Activated naive CD8-positive, alpha-beta T cell treated with anti-CD3 and anti-CD28 coated beads for 36 hours (primary cell): ENCODE measurements around the gene FBLN2. TPM values are rescaled to one million over a fixed set of nuclear protein-coding genes. Genes with fewer than 3 reads are reported as not detected.

Experiments used
- DNase-seq: peaks from one replicate; pipeline ENCODE4 v3.0.0; 2021
- H3K27ac Mint-ChIP-seq: one replicate; pipeline ENCODE4 v1.8.0; 2022; ENCODE audit warnings: mild to moderate bottlenecking, moderate library complexity, mixed read lengths
- H3K27me3 Mint-ChIP-seq: one replicate; pipeline ENCODE4 v1.8.0; 2022; ENCODE audit warnings: mild to moderate bottlenecking, mixed read lengths
- H3K36me3 Mint-ChIP-seq: one replicate; pipeline ENCODE4 v1.8.0; 2021; ENCODE audit warnings: mild to moderate bottlenecking, mixed read lengths
- H3K4me1 Mint-ChIP-seq: one replicate; pipeline ENCODE4 v1.8.0; 2021; ENCODE audit warnings: mixed read lengths
- H3K4me3 Mint-ChIP-seq: one replicate; pipeline ENCODE4 v1.8.0; 2022; ENCODE audit warnings: mild to moderate bottlenecking, moderate library complexity, mixed read lengths
- H3K9me3 Mint-ChIP-seq: one replicate; pipeline ENCODE4 v1.8.0; 2022; ENCODE audit warnings: mixed read lengths
- total RNA-seq, 2 experiments: library from RNA; stranded (reverse); gene quantifications; one replicate each; pipeline ENCODE4 v1.2.3, GENCODE V29; 2021

Gene FBLN2
- total RNA-seq, 2 experiments from 2014 or later: 1.9 to 3.1 TPM

DNA sequence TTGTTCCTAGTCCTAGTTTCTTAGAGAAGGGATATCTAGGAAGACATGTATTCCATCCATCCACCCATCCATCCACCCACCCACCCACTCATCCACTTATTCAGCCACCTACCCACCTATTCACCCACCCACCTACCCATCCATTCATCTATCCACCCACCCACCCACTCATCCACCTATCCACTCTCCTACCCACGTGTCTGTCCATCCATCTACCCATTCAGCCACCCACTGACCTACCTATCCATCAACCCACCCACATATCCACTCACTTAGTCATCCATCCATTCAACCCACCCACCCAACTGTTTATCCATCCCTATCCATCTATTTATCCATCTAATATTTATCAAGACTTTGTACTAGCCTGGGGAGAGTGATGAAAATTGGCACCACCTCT is 120.5 kb downstream of the FBLN2 start:
- Mint-ChIP-seq H3K9me3 (no peaks in the 10 kb centered on the region), H3K27me3 (no peaks in the 10 kb centered on the region), H3K27ac (no peak overlapping the region), H3K36me3 (no peaks in the 10 kb centered on the region), H3K4me1 (no peaks in the 10 kb centered on the region), H3K4me3 (no peak overlapping the region)
- no peak for DNase-seq

DNA sequence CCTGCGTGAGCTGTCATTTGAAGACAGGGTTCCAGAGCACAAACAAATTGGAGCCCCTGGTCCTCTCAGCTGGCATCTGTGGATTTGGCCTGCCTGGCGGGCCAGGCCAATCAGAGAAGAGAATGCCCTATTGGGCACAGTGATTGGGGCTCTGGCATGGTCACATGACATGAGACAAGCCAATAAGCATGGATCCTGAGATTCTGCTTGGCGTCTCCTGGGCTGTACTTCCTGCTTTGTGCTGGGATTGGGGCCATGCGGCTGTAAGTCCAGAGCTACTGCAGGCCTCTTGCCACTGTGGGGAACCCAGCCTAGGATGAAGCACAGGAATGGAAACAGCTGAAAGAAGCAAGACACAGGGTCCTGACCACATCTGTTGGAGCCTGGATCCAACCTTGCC is 121.4 kb downstream of the FBLN2 start:
- Mint-ChIP-seq H3K27ac (no peak overlapping the region), H3K9me3 (no peaks in the 10 kb centered on the region), H3K27me3 (peaks cover 2% of the 10 kb centered on the region), H3K4me1 (no peaks in the 10 kb centered on the region), H3K36me3 (no peaks in the 10 kb centered on the region), H3K4me3 (no peak overlapping the region)
- no peak for DNase-seq

DNA sequence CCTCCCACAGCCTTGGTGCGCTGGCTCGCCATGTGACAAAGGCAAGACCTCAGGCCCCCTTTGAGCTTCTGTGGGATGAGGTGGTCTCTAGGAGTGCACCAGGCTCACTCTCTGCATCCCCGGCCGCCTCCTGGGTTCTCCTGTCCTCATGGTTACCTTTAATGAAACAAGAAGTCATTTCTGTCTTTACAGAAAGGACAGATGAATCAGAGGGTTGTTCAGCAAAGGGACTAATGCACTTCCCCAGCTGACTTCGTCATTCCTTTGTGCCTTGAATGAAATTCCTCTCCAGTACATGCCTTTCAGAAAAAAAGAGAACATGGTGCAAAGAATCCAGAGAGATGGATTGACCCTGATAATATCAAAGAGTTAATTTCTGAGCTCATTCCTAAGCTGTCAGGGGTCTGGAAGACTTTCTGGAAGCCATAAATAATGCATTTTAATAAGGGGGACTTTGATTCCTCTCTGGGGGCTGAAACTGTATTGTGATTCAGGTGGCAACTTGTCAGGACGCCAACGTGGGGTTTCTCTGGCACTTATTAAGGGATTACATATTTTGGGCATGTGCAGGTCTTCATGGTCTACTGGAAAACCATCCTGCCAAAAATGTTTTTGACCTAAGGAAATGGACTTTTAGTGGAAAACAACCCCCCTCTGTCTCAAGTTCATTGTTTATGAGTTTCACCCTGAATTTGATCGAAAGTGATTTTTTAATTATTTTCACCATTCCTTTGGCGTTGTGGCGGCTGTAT is 122.7 kb downstream of the FBLN2 start:
- no peak overlapping the region for H3K4me3 Mint-ChIP-seq

DNA sequence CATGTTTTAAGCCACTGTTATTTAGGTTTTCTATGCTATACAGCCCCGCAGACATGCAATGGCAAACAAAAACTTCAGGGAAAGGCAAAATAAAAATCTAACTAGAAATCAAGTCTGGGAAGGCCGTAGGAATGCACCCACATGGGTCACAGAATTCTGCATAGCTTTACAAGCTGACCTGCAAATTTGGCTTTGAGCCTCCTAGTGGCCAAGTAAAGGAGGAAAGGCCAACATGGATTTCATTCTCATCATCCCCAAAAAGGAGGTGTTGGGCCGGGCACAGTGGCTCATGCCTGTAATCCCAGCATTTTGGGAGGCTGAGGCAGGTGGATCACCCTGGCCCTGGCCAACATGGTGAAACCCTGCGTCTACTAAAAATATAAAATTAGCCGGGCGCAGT is 124.3 kb downstream of the FBLN2 start:
- Mint-ChIP-seq H3K9me3 (no peaks in the 10 kb centered on the region), H3K27ac (no peak overlapping the region), H3K4me1 (no peaks in the 10 kb centered on the region), H3K4me3 (no peak overlapping the region), H3K36me3 (no peaks in the 10 kb centered on the region), H3K27me3 (peaks cover 5% of the 10 kb centered on the region)
- no peak for DNase-seq

More for the DNA sequence above, 122.7 kb downstream of the FBLN2 start:
- DNase-seq: no peak
- Mint-ChIP-seq H3K36me3 (no peaks in the 10 kb centered on the region), H3K27ac (no peak overlapping the region), H3K9me3 (no peaks in the 10 kb centered on the region), H3K27me3 (peaks cover 5% of the 10 kb centered on the region), H3K4me1 (no peaks in the 10 kb centered on the region)

DNA sequence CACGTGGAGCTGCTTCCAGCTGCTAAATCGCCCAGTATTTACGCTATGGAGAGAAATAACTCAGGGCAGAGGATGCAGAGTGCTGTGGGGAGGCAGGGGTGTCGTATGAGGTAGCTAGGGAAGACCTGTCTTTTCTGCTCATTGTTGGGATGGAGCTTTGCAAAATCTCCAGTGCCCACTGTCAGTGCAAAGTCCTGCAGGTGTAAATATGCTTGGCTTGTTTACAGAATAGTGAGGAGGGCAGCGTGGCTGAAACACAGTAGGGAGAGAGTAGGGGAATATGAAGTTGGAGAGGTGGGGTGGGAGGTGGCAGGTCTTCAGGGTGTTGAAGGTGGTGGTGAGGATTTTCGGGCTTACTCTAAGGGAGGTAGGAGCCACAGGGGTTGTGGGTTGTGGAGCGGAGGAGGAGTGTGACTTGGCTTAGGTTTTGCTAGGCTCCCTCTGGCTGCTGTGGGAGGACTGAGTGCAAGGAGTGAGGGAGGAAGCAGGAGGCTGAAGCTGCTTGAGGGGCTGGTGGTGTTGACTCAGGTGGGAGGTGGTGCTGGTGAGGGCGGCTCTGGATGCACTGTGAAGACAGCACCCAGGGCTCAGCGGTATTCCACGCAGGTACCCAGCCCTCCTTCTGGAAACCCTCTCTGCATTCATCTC is 125.7 kb downstream of the FBLN2 start:
- peaks cover 5% of the 10 kb centered on the region for H3K27me3 Mint-ChIP-seq
- no peak for DNase-seq
- no peak overlapping the region for H3K4me3 Mint-ChIP-seq
- H3K36me3 Mint-ChIP-seq: no peaks in the 10 kb centered on the region
- H3K9me3 Mint-ChIP-seq: no peaks in the 10 kb centered on the region
- no peaks in the 10 kb centered on the region for H3K4me1 Mint-ChIP-seq
- H3K27ac Mint-ChIP-seq: no peak overlapping the region

DNA sequence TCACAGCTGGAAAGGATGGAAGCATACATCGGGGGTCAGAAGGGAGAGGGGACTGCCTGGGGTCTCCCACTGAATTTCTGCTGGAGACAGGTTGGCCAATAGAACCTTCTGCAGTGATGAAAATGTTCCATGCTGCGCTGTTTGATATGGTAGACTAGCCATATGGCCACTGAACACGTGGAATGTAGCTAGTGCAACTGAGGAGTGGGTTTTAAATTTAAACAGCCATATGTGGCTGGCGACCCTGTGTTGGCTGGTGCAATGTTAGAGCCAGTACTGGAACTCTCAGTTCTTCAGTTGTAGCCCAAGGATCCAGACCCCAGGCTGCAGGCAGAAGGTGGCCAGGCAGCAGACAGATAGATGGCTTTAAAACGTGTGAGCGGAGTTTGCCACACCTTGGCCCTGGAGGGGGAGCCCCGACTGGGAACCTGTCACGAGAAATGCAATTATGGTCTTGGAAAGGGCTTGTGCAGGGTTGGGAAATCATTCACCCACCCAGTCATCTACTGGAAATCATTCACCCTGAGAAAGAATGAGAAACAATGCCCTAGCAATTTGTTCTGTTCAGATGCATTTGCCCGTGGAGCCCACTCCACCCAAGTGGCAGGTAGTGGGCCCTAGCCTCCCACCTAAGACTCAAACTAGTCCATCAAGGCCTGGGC is 127.6 kb downstream of the FBLN2 start:
- DNase-seq: no peak
- Mint-ChIP-seq H3K27ac (no peak overlapping the region), H3K27me3 (peaks cover 5% of the 10 kb centered on the region)

DNA sequence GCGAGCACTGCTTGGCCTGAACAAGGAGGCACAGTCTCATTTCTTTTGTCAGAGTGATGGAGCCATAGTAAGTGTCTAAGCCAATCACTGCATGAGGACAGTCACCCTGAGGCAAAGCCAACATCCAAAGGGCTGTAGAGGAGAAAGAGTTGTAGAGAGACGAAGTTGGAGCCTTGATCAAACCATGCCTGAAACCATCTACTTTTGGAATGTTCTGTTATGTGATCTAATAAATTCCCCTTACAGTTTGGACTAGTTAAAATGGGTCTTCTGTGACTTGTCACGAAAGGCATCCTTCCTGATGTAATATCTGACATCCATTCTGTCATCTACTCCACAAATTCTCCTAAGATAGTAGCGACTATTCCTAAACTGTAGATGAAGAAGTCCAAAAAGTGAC is 128.3 kb downstream of the FBLN2 start:
- Mint-ChIP-seq H3K36me3 (no peaks in the 10 kb centered on the region), H3K4me3 (no peak overlapping the region), H3K9me3 (no peaks in the 10 kb centered on the region), H3K27me3 (peaks cover 5% of the 10 kb centered on the region), H3K4me1 (no peaks in the 10 kb centered on the region), H3K27ac (no peak overlapping the region)
- no peak for DNase-seq

More for the DNA sequence above, 127.6 kb downstream of the FBLN2 start:
- no peaks in the 10 kb centered on the region for H3K36me3 Mint-ChIP-seq
- H3K4me1 Mint-ChIP-seq: no peaks in the 10 kb centered on the region
- H3K4me3 Mint-ChIP-seq: no peak overlapping the region
- H3K9me3 Mint-ChIP-seq: no peaks in the 10 kb centered on the region

DNA sequence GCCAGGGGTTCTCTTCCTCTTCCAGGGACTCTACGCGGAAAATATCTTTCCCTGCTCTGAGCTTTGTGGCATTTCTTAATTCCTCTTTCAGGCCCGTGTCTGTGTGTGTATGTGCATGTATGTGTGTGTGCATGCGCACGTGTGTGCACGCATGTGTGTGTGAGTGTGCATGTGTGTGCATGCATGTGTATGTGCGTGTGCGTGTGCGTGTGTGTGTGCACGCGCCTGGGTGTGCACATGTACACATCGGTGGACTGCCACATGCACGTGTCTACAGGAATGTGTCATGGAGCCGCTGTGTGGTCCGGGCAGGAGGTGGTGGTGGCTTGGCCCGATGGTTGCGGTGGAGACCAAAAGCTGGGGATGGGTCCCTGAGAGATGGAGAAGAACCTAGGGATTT is 133.0 kb downstream of the FBLN2 start:
- H3K36me3 Mint-ChIP-seq: no peaks in the 10 kb centered on the region
- no peak overlapping the region for H3K4me3 Mint-ChIP-seq
- no peak for DNase-seq
- peaks cover 3% of the 10 kb centered on the region for H3K27me3 Mint-ChIP-seq
- H3K27ac Mint-ChIP-seq: no peak overlapping the region
- H3K4me1 Mint-ChIP-seq: no peaks in the 10 kb centered on the region
- H3K9me3 Mint-ChIP-seq: no peaks in the 10 kb centered on the region

DNA sequence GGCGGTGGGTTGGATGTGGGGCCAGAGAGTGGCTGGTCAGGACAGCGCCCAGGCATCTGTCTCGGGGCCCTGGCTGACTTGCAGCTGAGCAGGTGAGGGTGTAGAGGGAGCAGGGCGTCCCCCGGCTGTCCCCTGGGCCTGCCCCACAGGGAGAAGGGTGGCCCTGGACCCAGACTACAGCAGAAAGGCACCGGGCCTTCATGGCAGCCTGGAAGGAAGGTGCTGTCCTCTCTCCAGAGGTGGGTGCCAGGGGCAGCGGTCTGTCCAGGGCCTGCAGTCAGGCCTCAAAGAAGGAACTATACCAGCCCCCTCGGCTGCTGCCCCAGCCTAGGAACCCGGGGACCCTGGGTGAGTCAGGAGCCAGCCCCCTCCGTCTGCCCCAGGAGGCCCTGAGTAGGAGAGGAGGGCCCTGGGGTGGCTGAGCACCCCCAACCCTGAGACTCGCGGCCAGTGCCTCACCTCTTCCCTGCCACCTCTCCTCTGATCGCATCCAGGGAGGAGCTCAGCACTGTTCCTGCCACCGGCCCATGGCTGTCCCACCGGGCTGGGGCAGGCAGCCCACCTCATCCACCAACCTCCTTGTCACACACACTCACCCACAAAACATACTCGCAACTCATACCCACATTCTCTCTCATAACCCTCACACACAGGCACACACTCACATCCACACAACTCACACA is 133.5 kb downstream of the FBLN2 start:
- H3K27me3 Mint-ChIP-seq: peaks cover 3% of the 10 kb centered on the region
- H3K36me3 Mint-ChIP-seq: no peaks in the 10 kb centered on the region
- DNase-seq: no peak
- H3K4me3 Mint-ChIP-seq: no peak overlapping the region
- H3K4me1 Mint-ChIP-seq: no peaks in the 10 kb centered on the region
- H3K9me3 Mint-ChIP-seq: no peaks in the 10 kb centered on the region
- H3K27ac Mint-ChIP-seq: no peak overlapping the region

DNA sequence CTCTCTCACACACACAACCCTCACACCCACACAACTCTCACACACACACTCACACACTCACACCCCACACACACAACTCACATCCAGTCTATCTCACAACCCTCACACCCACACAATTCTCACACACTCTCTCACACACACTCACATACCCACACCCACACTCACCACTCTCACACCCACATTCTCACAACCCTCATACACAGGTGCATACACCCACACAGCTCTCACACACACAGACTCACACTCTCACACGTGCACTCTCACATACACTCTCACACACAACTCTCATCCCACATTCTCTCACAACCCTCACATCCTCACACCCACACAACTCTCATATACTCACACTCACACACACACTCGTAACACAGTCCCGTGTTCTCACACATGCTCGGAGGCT is 134.4 kb downstream of the FBLN2 start:
- H3K36me3 Mint-ChIP-seq: no peaks in the 10 kb centered on the region
- no peak overlapping the region for H3K4me3 Mint-ChIP-seq
- no peaks in the 10 kb centered on the region for H3K9me3 Mint-ChIP-seq
- no peaks in the 10 kb centered on the region for H3K4me1 Mint-ChIP-seq
- H3K27me3 Mint-ChIP-seq: peaks cover 3% of the 10 kb centered on the region
- DNase-seq: no peak
- no peak overlapping the region for H3K27ac Mint-ChIP-seq

DNA sequence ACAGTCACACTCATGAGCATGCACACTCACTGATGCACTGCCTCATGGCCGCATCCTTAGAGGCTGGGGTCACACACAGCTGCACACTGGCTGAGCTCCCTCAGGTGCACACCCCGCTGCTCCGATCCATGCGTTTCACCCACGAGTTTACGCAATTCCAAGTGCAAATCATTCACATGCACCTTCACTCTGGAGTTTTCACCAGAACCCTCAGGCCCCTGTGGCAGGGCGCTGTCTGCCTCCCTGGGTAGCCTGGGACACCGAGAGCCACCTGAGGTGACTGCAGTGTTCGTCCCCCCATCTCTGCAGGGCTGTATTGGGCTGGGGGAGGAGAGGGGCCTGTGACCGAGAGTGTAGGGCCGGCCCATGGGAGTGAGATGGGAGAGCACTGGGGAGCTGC is 134.8 kb downstream of the FBLN2 start:
- H3K27me3 Mint-ChIP-seq: peaks cover 3% of the 10 kb centered on the region
- H3K4me3 Mint-ChIP-seq: no peak overlapping the region
- H3K27ac Mint-ChIP-seq: no peak overlapping the region
- H3K36me3 Mint-ChIP-seq: no peaks in the 10 kb centered on the region
- no peaks in the 10 kb centered on the region for H3K9me3 Mint-ChIP-seq
- H3K4me1 Mint-ChIP-seq: no peaks in the 10 kb centered on the region
- no peak for DNase-seq

DNA sequence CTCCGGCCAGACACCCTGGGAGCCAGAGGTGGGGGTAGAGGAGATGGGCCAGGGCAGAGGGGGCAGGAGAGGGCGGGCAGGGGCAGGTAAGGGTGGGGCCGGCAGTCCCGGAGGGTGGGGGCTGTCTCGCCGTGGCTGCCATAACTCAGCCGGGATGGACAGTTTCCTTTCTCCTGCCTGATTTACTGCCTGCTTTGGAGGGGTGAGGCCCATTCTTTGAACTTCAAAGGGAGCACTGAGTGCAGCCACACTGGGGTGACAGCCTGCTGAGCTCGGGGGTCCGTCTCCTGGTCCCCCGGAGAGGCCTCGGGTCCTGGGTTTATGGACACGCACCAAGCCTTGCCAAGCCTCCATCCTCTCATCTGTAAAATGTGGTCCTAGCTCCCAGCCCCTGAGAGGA is 135.4 kb downstream of the FBLN2 start:
- Mint-ChIP-seq H3K4me3 (no peak overlapping the region), H3K27me3 (peaks cover 3% of the 10 kb centered on the region), H3K36me3 (no peaks in the 10 kb centered on the region), H3K9me3 (no peaks in the 10 kb centered on the region), H3K27ac (no peak overlapping the region), H3K4me1 (no peaks in the 10 kb centered on the region)
- no peak for DNase-seq

DNA sequence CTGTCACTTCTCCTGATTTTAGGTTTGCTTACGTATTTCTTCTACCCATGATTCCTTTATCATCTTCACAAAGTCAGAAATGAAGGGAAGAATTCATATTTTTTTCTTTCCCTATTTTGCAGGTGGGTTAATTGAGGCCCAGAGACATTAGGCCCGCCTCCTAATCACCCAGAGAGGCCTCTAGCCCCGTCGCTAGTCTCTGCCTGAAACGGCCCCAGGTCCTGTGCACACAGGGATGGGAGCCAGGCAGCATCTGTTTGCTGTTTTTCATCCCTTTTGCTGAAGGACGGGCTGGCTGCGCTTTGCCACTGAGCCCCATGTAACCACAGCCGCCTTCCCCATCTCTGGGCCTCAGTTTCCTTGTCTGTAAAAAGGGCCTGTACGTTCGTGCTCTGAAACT is 135.9 kb downstream of the FBLN2 start:
- Mint-ChIP-seq H3K4me3 (no peak overlapping the region), H3K27me3 (peaks cover 3% of the 10 kb centered on the region), H3K36me3 (no peaks in the 10 kb centered on the region), H3K27ac (no peak overlapping the region), H3K9me3 (no peaks in the 10 kb centered on the region), H3K4me1 (no peaks in the 10 kb centered on the region)
- DNase-seq: no peak

DNA sequence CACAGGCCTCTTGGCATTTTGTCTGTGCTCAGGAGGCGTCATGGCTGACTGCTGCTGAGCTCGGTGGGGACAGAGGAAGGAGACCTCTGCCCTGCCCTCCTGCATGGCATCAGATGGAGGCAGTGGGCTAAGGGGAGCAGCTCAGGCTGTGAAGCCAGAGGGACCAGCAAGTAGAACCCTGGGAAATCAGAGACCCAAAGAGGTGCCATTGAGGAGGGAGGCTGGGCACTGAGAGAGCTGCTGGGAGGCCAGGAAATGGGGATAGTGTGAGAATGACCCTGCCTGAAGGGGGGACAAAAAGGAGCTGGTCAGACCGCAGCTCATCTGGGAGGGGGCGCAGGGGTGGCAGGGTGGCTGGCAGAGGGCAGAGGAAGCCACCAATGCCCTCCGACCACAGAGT is 136.8 kb downstream of the FBLN2 start:
- Mint-ChIP-seq H3K36me3 (no peaks in the 10 kb centered on the region), H3K27ac (no peak overlapping the region), H3K4me3 (no peak overlapping the region), H3K4me1 (no peaks in the 10 kb centered on the region), H3K9me3 (no peaks in the 10 kb centered on the region), H3K27me3 (peaks cover 3% of the 10 kb centered on the region)
- DNase-seq: no peak
